OCI-LY1 (cell line): ENCODE data around the gene MRPS27.

Experiments used
- H2AFZ ChIP-seq: fragments of 200-600 bp; sonication (generic), shearing (Covaris generic); 2 replicates; pipeline ENCODE4 v1.6.0; 2014; ENCODE audit warnings: antibody characterized with exemption, mild to moderate bottlenecking, low read length
- H3F3A ChIP-seq: fragments of 200-600 bp; sonication (generic), shearing (Covaris generic); 2 replicates; pipeline ENCODE4 v1.6.0; 2014; ENCODE audit warnings: mild to moderate bottlenecking, antibody characterized with exemption, low read length, moderate library complexity; ENCODE audit not compliant: insufficient read depth
- H3K27ac ChIP-seq: fragments of 200-600 bp; sonication (generic); 2 replicates; pipeline ENCODE4 v1.5.1; 2014; ENCODE audit warnings: low read length, mixed run types, mild to moderate bottlenecking, low read depth; ENCODE audit not compliant: poor library complexity, severe bottlenecking
- H3K27me3 ChIP-seq: fragments of 200-600 bp; sonication (generic); 2 replicates; pipeline ENCODE4 v1.6.0; 2014; ENCODE audit warnings: antibody characterized with exemption, mild to moderate bottlenecking, low read length, moderate library complexity; ENCODE audit not compliant: insufficient read depth
- H3K36me3 ChIP-seq: fragments of 200-600 bp; sonication (generic); 2 replicates; pipeline ENCODE4 v1.6.1; 2014; ENCODE audit warnings: mild to moderate bottlenecking, antibody characterized with exemption, low read length, moderate library complexity, mixed read lengths; ENCODE audit not compliant: insufficient read depth
- H3K4me1 ChIP-seq: fragments of 200-600 bp; sonication (generic); 2 replicates; pipeline ENCODE4 v1.5.1; 2014; ENCODE audit warnings: mild to moderate bottlenecking, low read length, moderate library complexity; ENCODE audit not compliant: insufficient read depth, severe bottlenecking
- H3K4me2 ChIP-seq: fragments of 200-600 bp; sonication (generic), shearing (Covaris generic); 2 replicates; pipeline ENCODE4 v1.6.1; 2014; ENCODE audit warnings: low read length
- H3K4me3 ChIP-seq: fragments of 200-600 bp; sonication (generic); 2 replicates; pipeline ENCODE4 v1.5.1; 2014; ENCODE audit warnings: low read length, low read depth, mild to moderate bottlenecking, mixed read lengths; ENCODE audit not compliant: poor library complexity, severe bottlenecking
- H3K79me2 ChIP-seq: fragments of 200-600 bp; shearing (Covaris generic); 2 replicates; pipeline ENCODE4 v1.6.1; 2016; ENCODE audit warnings: mixed run types, low read length, mixed read lengths; ENCODE audit not compliant: insufficient read depth
- H3K9ac ChIP-seq: fragments of 200-600 bp; sonication (generic), shearing (Covaris generic); 2 replicates; pipeline ENCODE4 v1.6.1; 2014; ENCODE audit warnings: mild to moderate bottlenecking, low read length, mixed read lengths
- H3K9me2 ChIP-seq: fragments of 200-600 bp; sonication (generic), shearing (Covaris generic); 2 replicates; pipeline ENCODE4 v1.6.1; 2014; ENCODE audit warnings: low read depth, mild to moderate bottlenecking, low read length, mixed read lengths
- H3K9me3 ChIP-seq: fragments of 200-600 bp; shearing (Covaris generic); 2 replicates; pipeline ENCODE4 v1.6.1; 2014; ENCODE audit warnings: low read length, mixed read lengths
- H4K20me1 ChIP-seq: fragments of 200-600 bp; sonication (generic), shearing (Covaris generic); 2 replicates; pipeline ENCODE4 v1.6.0; 2016; ENCODE audit warnings: mild to moderate bottlenecking, low read length; ENCODE audit not compliant: insufficient read depth
- CTCF ChIP-seq: fragments of 200-600 bp; sonication (generic), shearing (Covaris generic); IDR thresholded peaks from 2 replicates; pipeline ENCODE4 v1.5.1; 2017; ENCODE audit warnings: mild to moderate bottlenecking, antibody characterized with exemption, low read length, moderate library complexity, mixed read lengths
- EZH2 ChIP-seq: fragments of 200-600 bp; sonication (generic), shearing (Covaris generic); IDR thresholded peaks from 2 replicates; pipeline ENCODE4 v1.8.0; 2017; ENCODE audit warnings: borderline replicate concordance, mixed run types, mild to moderate bottlenecking, antibody characterized with exemption, low read length, moderate library complexity, mixed read lengths

Gene MRPS27

GRCh38 chr5:72206160-72206559 is 113.9 kb downstream of the MRPS27 start:
- H3K27me3 ChIP-seq = no peaks in the 10 kb centered on the region
- H3K36me3 ChIP-seq = no peaks in the 10 kb centered on the region; the same call in 1 of the 2 replicates
- H2AFZ ChIP-seq = no peak overlapping the region

GRCh38 chr5:72205431-72206009 is 114.5 kb downstream of the MRPS27 start:
- H3K4me2 ChIP-seq = no peak overlapping the region
- no peak for TF ChIP-seq EZH2
- TF ChIP-seq CTCF = no peak
- no peak overlapping the region for H2AFZ ChIP-seq
- H3K4me1 ChIP-seq = no peaks in the 10 kb centered on the region
- H3F3A ChIP-seq = no peaks in the 10 kb centered on the region
- H3K9me2 ChIP-seq = no peaks in the 10 kb centered on the region
- H4K20me1 ChIP-seq = no peaks in the 10 kb centered on the region
- no peak overlapping the region for H3K9ac ChIP-seq
- H3K36me3 ChIP-seq = no peaks in the 10 kb centered on the region; the same call in 1 of the 2 replicates
- H3K4me3 ChIP-seq = no peak overlapping the region
- no peaks in the 10 kb centered on the region for H3K9me3 ChIP-seq
- H3K27ac ChIP-seq = no peak overlapping the region
- no peaks in the 10 kb centered on the region for H3K79me2 ChIP-seq
- H3K27me3 ChIP-seq = no peaks in the 10 kb centered on the region

More at GRCh38 chr5:72206160-72206559, 113.9 kb downstream of the MRPS27 start:
- no peaks in the 10 kb centered on the region for H3K4me1 ChIP-seq
- H3K79me2 ChIP-seq = no peaks in the 10 kb centered on the region
- H3K4me3 ChIP-seq = no peak overlapping the region
- H3K9ac ChIP-seq = no peak overlapping the region
- H3F3A ChIP-seq = no peaks in the 10 kb centered on the region
- H3K4me2 ChIP-seq = no peak overlapping the region
- H3K9me3 ChIP-seq = no peaks in the 10 kb centered on the region
- no peak overlapping the region for H3K27ac ChIP-seq
- no peaks in the 10 kb centered on the region for H3K9me2 ChIP-seq
- H4K20me1 ChIP-seq = no peaks in the 10 kb centered on the region
- no peak for TF ChIP-seq EZH2
- TF ChIP-seq CTCF = no peak

GRCh38 chr5:72204946-72205345 is 115.1 kb downstream of the MRPS27 start:
- no peaks in the 10 kb centered on the region for H3K27me3 ChIP-seq
- H2AFZ ChIP-seq = no peak overlapping the region
- H3K4me2 ChIP-seq = no peak overlapping the region
- no peaks in the 10 kb centered on the region; the same call in 1 of the 2 replicates for H3K36me3 ChIP-seq
- H3K79me2 ChIP-seq = no peaks in the 10 kb centered on the region
- no peaks in the 10 kb centered on the region for H3K4me1 ChIP-seq
- no peak for TF ChIP-seq CTCF
- TF ChIP-seq EZH2 = no peak
- no peak overlapping the region for H3K4me3 ChIP-seq
- no peaks in the 10 kb centered on the region for H3F3A ChIP-seq
- no peaks in the 10 kb centered on the region for H3K9me2 ChIP-seq
- no peaks in the 10 kb centered on the region for H3K9me3 ChIP-seq
- H4K20me1 ChIP-seq = no peaks in the 10 kb centered on the region
- no peak overlapping the region for H3K27ac ChIP-seq
- H3K9ac ChIP-seq = no peak overlapping the region
